Kidney (tissue), 14 donors: ENCODE measurements around the gene CFAP65. TPM values are rescaled to one million over a fixed set of nuclear protein-coding genes. Genes with fewer than 3 reads are reported as not detected.

Experiments used
- DNase-seq, 5 donors: peaks; one replicate each; pipeline ENCODE4 v3.0.0-alpha.2; 2013 to 2020
- FAIRE-seq: peaks from 2 replicates; lab custom pipeline; 2012; peaks lifted over from hg19 to GRCh38; lab: Jason Lieb, UNC
- H3K27ac ChIP-seq, 2 donors: one replicate each; pipeline ENCODE4 v1.7.0; 2013; ENCODE audit warnings: low read depth in 2 of 2, low read length in 2 of 2, inconsistent platforms in 1 of 2
- H3K27me3 ChIP-seq: one replicate; pipeline ENCODE4 v1.7.1; 2013; ENCODE audit warnings: low read length, inconsistent platforms; ENCODE audit not compliant: control insufficient read depth, insufficient read depth
- H3K36me3 ChIP-seq, 3 donors: one replicate each; pipeline versions ENCODE4 v1.7.0 to v1.7.1; 2013; ENCODE audit warnings: low read length in 3 of 3, control low read depth in 1 of 3, inconsistent platforms in 1 of 3; ENCODE audit not compliant: insufficient read depth in 3 of 3, control insufficient read depth in 2 of 3
- H3K4me1 ChIP-seq, 3 donors: one replicate each; pipeline versions ENCODE4 v1.7.0 to v1.7.1; 2013; ENCODE audit warnings: low read length in 3 of 3, inconsistent platforms in 1 of 3, low read depth in 1 of 3; ENCODE audit not compliant: control insufficient read depth in 2 of 3, insufficient read depth in 2 of 3
- H3K4me3 ChIP-seq, 3 donors: one replicate each; pipeline versions ENCODE4 v1.7.0 to v1.8.1; 2013; ENCODE audit warnings: low read length in 3 of 3, control low read depth in 1 of 3, inconsistent platforms in 1 of 3
- H3K9ac ChIP-seq, 3 donors: one replicate each; pipeline versions ENCODE4 v1.7.0 to v1.7.1; 2013; ENCODE audit warnings: low read length in 3 of 3, control low read depth in 1 of 3, inconsistent platforms in 1 of 3
- H3K9me3 ChIP-seq, 3 donors: one replicate each; pipeline versions ENCODE4 v1.7.0 to v1.7.1; 2013; ENCODE audit warnings: low read length in 3 of 3, control low read depth in 1 of 3, inconsistent platforms in 1 of 3; ENCODE audit not compliant: control insufficient read depth in 2 of 3, insufficient read depth in 1 of 3
- intact Hi-C: fragments of 100-400 bp; cut with DNase I; formaldehyde crosslinking; loops from one replicate; pipeline ENCODE4 v1.11.1; 2022
- polyA plus RNA-seq: library from polyadenylated mRNA; stranded (reverse); fragments of 350-450 nt; fragmentation: Illumina TruSeq; extraction: RNeasy Lipid Tissue Mini Kit (QIAGEN cat#74804); gene quantifications from one replicate; pipeline ENCODE4 v1.2.3, GENCODE V29; 2014; ENCODE audit warnings: low read depth, low replicate concordance; ENCODE audit not compliant: insufficient read depth
- total RNA-seq: library from RNA; stranded (reverse); fragmentation: NEBNext Ultra II Directional; extraction: Animal tissue kit (Norgen Biotek cat#: 25700); gene quantifications from one replicate; pipeline ENCODE4 v1.2.1, GENCODE V29; 2021
- TF ChIP-seq, protein P1 (sequence below): IDR thresholded peaks from 3 replicates; pipeline ENCODE4 v1.5.1; 2012; ENCODE audit warnings: mild to moderate bottlenecking, moderate library complexity, borderline replicate concordance; ENCODE audit not compliant: insufficient read depth; ENCODE audit errors: extremely low read depth
- donor health status: control.
- donor health status: control.
- donor health status: control.
- donor health status: control.
- donor health status: control.
- donor health status: DM: yes; HTN: yes; CAD: no.
- donor health status: Normal renal cell carcinoma (clear cell type).

The CFAP65 gene
- total and polyA plus RNA-seq, 2 donors from 2014 or later: 0.73 to 2.0 TPM

DNA sequence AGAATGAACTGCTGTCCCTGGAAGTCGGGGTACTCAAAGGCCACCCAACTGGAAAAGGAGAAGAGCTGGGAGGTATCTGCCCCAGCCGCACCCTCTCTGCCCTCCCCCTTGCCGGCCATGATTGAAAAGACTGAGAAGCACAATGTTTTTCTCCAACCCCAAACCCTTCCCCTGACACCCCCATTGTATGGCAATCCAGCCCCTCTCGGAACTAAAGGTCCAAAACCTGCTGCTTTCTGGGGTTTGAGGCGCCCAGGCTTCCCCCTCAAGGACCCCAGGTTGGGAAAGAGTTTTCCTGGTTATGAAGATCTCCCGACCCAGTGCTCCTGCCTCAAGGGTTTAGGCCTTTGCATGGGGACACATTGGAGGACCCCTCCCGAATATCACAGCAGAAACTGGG lies 49.1 kb downstream of the CFAP65 start:
- Histone ChIP-seq H3K9ac (no peak overlapping the region), H3K36me3 (no peaks in the 10 kb centered on the region), H3K4me3 (no peak overlapping the region), H3K27ac (no peak overlapping the region), H3K9me3 (no peaks in the 10 kb centered on the region), H3K27me3 (peaks cover 71% of the 10 kb centered on the region), H3K4me1 (peaks cover 0 to 11% (median 0%) of the 10 kb centered on the region in 3 donors)
- intact Hi-C loops: no loop called here
- DNase-seq: peak in 1 of 5 donors; percentile 23
- no peak for FAIRE-seq
- TF ChIP-seq, protein P1, sequence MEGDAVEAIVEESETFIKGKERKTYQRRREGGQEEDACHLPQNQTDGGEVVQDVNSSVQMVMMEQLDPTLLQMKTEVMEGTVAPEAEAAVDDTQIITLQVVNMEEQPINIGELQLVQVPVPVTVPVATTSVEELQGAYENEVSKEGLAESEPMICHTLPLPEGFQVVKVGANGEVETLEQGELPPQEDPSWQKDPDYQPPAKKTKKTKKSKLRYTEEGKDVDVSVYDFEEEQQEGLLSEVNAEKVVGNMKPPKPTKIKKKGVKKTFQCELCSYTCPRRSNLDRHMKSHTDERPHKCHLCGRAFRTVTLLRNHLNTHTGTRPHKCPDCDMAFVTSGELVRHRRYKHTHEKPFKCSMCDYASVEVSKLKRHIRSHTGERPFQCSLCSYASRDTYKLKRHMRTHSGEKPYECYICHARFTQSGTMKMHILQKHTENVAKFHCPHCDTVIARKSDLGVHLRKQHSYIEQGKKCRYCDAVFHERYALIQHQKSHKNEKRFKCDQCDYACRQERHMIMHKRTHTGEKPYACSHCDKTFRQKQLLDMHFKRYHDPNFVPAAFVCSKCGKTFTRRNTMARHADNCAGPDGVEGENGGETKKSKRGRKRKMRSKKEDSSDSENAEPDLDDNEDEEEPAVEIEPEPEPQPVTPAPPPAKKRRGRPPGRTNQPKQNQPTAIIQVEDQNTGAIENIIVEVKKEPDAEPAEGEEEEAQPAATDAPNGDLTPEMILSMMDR: no peak

DNA sequence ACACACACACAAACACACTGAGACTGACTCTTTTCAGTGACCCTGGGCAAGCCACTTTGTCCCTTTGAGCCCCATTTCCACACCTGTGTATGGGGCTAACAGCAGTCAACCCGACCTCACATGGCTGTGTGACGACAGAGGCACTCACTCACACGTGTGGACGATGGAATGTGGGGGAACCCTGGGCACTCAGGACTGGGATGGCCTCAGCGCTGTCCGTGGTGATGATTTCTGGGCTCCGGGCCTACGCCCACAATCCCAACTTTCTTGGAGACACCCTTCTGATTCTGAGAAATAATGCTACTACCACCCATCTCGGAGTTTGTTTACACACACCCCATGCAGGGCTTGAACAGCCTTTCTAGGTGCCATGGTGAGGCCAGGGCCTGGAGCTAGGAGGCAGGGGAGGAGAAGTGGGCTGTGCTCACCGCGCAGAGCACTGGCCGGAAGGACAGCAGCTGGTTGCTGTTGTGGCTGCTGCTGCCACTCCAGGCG lies 49.6 kb downstream of the CFAP65 start:
- Histone ChIP-seq H3K4me1 (peaks cover 0 to 11% (median 0%) of the 10 kb centered on the region in 3 donors), H3K9me3 (no peaks in the 10 kb centered on the region), H3K27me3 (peaks cover 75% of the 10 kb centered on the region), H3K9ac (no peak overlapping the region), H3K27ac (no peak overlapping the region), H3K36me3 (no peaks in the 10 kb centered on the region), H3K4me3 (no peak overlapping the region)
- TF ChIP-seq, protein P1: no peak
- intact Hi-C loops: no loop called here
- no peak for FAIRE-seq
- peak in 2 of 5 donors; percentile 39 to 58 for DNase-seq

DNA sequence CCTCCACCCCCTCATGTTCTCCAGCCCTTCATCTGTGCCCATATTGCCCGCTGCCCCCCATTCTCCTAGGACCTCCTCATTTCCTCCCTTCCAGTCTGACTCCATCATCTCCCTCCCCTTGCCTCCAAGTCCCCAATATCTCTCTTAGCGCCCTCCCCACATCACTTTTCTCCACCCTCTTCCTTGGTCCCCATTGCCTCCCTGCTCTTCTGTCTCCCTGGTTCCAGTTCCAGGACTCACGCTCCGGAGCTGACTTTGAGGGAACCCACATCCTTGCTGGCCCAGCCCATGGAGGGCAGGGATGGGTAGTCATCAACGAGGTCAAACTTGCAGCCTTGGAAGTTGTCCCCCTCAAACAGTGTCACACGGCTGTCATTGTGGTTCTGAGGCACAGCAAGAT lies 50.7 kb downstream of the CFAP65 start:
- no peak for FAIRE-seq

More for the DNA sequence above, 50.7 kb downstream of the CFAP65 start:
- intact Hi-C loops: no loop called here
- Histone ChIP-seq H3K9ac (no peak overlapping the region), H3K27ac (no peak overlapping the region), H3K4me1 (peaks cover 0 to 7% (median 0%) of the 10 kb centered on the region in 3 donors), H3K4me3 (no peak overlapping the region), H3K27me3 (peaks cover 77% of the 10 kb centered on the region), H3K36me3 (no peaks in the 10 kb centered on the region), H3K9me3 (no peaks in the 10 kb centered on the region)
- TF ChIP-seq, protein P1: no peak
- DNase-seq: no peak
